Myometrial cell (primary cell): ENCODE measurements around the gene TRA2B. TPM values are rescaled to one million over a fixed set of nuclear protein-coding genes. Genes with fewer than 3 reads are reported as not detected.

Experiments
- total RNA-seq: library from RNA; depleted of rRNA; stranded (reverse); fragments of >200 nt; gene quantifications from 2 replicates; pipeline ENCODE4 v1.2.3, GENCODE V29; 2015

The TRA2B gene
- total RNA-seq: 160 and 215 TPM in 2 replicates

DNA sequence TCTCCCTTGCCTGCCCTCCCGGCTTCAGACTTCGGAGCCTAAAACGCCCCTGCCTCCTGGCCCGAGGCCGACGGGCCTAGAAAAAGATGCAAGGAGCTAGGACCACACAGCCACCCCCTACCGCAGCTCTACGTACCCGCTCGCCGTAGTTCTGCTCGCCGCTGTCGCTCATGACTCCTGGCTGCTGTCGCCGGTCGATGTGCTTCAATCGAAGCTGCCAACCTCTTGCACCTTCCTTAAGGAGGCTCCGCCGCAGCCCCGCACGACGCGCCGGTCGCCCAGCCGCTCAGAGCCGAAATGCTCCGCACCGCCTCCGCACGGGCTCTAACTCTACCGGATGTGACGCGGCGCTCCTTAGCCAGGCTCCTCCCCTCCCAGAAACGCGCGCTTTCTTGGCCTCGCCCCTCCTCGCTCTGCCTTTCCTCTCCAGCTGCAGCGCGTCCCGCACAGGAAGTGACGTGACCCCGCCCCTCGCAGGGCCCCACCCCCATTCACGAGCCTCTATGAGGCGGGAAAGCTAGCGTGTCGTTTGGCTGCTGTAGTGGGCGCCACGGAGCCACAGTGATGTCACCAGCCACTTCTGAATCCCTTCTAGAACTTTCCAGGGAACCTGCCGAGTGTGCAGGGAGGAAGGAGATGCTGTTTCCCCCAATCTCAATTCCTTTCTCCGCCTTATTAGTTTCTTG lies at the start of gene TRA2B:
Gene TRA2B, minus strand, starts transcription at position 326 of the 686 bp plus-strand sequence. Its CDS starts 154 bp downstream, at position 172.

Other genes starting within 250 kb of the TRA2B start
- 147 and 170 TPM in 2 replicates for gene IGF2BP2, start 113.0 kb downstream of the TRA2B start, total RNA-seq
- 43.5 and 48.7 TPM in 2 replicates for gene ETV5, start 171.1 kb upstream of the TRA2B start, total RNA-seq